ENCODE results near the gene CYBA. TPM values are rescaled to one million over a fixed set of nuclear protein-coding genes. Genes with fewer than 3 reads are reported as not detected.

CYBA gene
- 321 and 495 TPM in 2 replicates for total RNA-seq

GRCh38 chr16:88650749-88651275 is at the start of gene CYBA:
CYBA (minus strand) TSS chr16:88651053; CDS start chr16:88651013, 40 bp downstream.

GRCh38 chr16:88686439-88687253 is 35.8 kb upstream of the CYBA start, which contains the start of gene SNAI3:
SNAI3 (minus strand) TSS chr16:88686507; CDS start chr16:88686406, 101 bp downstream.

GRCh38 chr16:88662843-88663606 is 12.2 kb upstream of the CYBA start, which contains the start of gene MVD:
MVD (minus strand) TSS chr16:88663091; CDS start chr16:88663080, 11 bp downstream.

GRCh38 chr16:88638323-88639230 is 12.3 kb downstream of the CYBA start, which contains the start of gene IL17C:
IL17C (plus strand) TSS chr16:88638572; CDS start chr16:88638642, 70 bp downstream.

Other genes with a start within 250 kb of the CYBA start
- gene ZFPM1, start 197.8 kb downstream of the CYBA start, total RNA-seq: 0.58 and 0.89 TPM in 2 replicates
- gene ZC3H18, start 80.7 kb downstream of the CYBA start, total RNA-seq: 9.4 and 11.2 TPM in 2 replicates
- 1.4 TPM in 1 of 2 replicates, not detected in the other for gene IL17C, start 12.5 kb downstream of the CYBA start, total RNA-seq
- gene MVD, start 12.0 kb upstream of the CYBA start, total RNA-seq: 255 and 295 TPM in 2 replicates
- gene SNAI3, start 35.5 kb upstream of the CYBA start, total RNA-seq: not detected in 2 replicates
- 26.5 and 30.1 TPM in 2 replicates for gene RNF166, start 55.4 kb upstream of the CYBA start, total RNA-seq
- gene CTU2, start 55.5 kb upstream of the CYBA start, total RNA-seq: 21.9 and 25.0 TPM in 2 replicates
- gene PIEZO1, start 134.2 kb upstream of the CYBA start, total RNA-seq: 205 and 248 TPM in 2 replicates
- 18.6 and 29.4 TPM in 2 replicates for gene CDT1, start 152.7 kb upstream of the CYBA start, total RNA-seq
- gene APRT, start 160.9 kb upstream of the CYBA start, total RNA-seq: 158 and 223 TPM in 2 replicates
- 25.9 and 26.2 TPM in 2 replicates for gene GALNS, start 205.9 kb upstream of the CYBA start, total RNA-seq
- 54.2 and 56.4 TPM in 2 replicates for gene TRAPPC2L, start 206.1 kb upstream of the CYBA start, total RNA-seq
- not detected in 2 replicates for gene PABPN1L, start 215.6 kb upstream of the CYBA start, total RNA-seq